ENCODE data around the gene OXA1L.

GRCh38 chr14:22748206-22748605 lies 18.3 kb upstream of the OXA1L start:
- no peak for TF ChIP-seq EZH2 (IDR thresholded peaks at IDR 0.05)
- TF ChIP-seq POLR2AphosphoS5 (IDR thresholded peaks at IDR 0.05; ENCODE audit: borderline replicate concordance, low read depth, low read length), result no peak
- no peak for TF ChIP-seq FOXP2 (optimal IDR thresholded peaks at IDR 0.05; ENCODE audit: control extremely low read depth, extremely low read length, insufficient read depth)

Data from SK-N-MC (cell line).